Measurements from ENCODE around the gene POLK. TPM values are rescaled to one million over a fixed set of nuclear protein-coding genes. Genes with fewer than 3 reads are reported as not detected.

POLK gene
- total and polyA plus RNA-seq, 2 of the 8 experiments (the other 6 are each of a cell fraction or from before 2014, with no cell fraction given), result 2.0 to 9.0 TPM

GRCh38 chr5:75558981-75559632 lies 47.4 kb downstream of the POLK start:
- no peak overlapping the region for H4K91ac ChIP-seq (replicated peaks; ENCODE audit: insufficient read length, low read length)
- H3K4me3 ChIP-seq (ENCODE audit: extremely low read depth in 1 of 4, insufficient read depth in 2 of 4, low read depth in 3 of 4, low read length in 4 of 4), result no peak overlapping the region
- no peak overlapping the region for H3K18ac ChIP-seq (ENCODE audit: extremely low read depth, low read length)
- no peaks in the 10 kb centered on the region for H3K79me1 ChIP-seq (ENCODE audit: low read depth, low read length)
- H3K23ac ChIP-seq (ENCODE audit: insufficient read length), result no peak overlapping the region
- 81% methylated on average over 4 of the region's 4 CpGs; no CpG with 5 or more reads in 1 of the 2 experiments for WGBS, 2 experiments (ENCODE audit: extremely low coverage in 1 of 2, insufficient coverage in 1 of 2, insufficient read length in 1 of 2, insufficient replicate concordance in 2 of 2, low coverage in 1 of 2, low lambda C conversion rate in 2 of 2, missing lambda C conversion rate in 1 of 2)
- no peak overlapping the region for H3K56ac ChIP-seq (replicated peaks; ENCODE audit: insufficient read length, low read depth, low read length)
- H2AK5ac ChIP-seq (ENCODE audit: low read depth, low read length), result no peak overlapping the region
- no peaks in the 10 kb centered on the region for H3K27me3 ChIP-seq (replicated peaks in 1 of 4; ENCODE audit: control insufficient read depth in 3 of 4, extremely low read depth in 1 of 4, insufficient read depth in 3 of 4, low read length in 3 of 4)
- CTCF ChIA-PET (ENCODE audit: partially characterized antibody), result no interaction called here
- H2BK20ac ChIP-seq (ENCODE audit: low read length), result no peak overlapping the region
- POLR2A ChIA-PET (ENCODE audit: partially characterized antibody), result no interaction called here
- H2BK120ac ChIP-seq (replicated peaks; ENCODE audit: low read depth, low read length), result no peak overlapping the region
- no peak overlapping the region for H3K4me2 ChIP-seq (ENCODE audit: insufficient read depth in 1 of 2, low read depth in 2 of 2, low read length in 2 of 2)
- H3K23me2 ChIP-seq (ENCODE audit: low read depth, low read length), result no peaks in the 10 kb centered on the region
- H2BK12ac ChIP-seq (ENCODE audit: low read depth, low read length), result no peak overlapping the region
- no peaks in the 10 kb centered on the region for H4K20me1 ChIP-seq (replicated peaks in 1 of 2; ENCODE audit: control insufficient read depth in 1 of 2, insufficient read depth in 2 of 2, low read length in 2 of 2)
- H4K8ac ChIP-seq (ENCODE audit: extremely low read depth, insufficient read depth, low read length), result no peak overlapping the region
- H3K27ac ChIP-seq (ENCODE audit: low read depth, low read length), result no peak overlapping the region
- no peaks in the 10 kb centered on the region for H3K4me1 ChIP-seq (replicated peaks in 1 of 4; ENCODE audit: control insufficient read depth in 3 of 4, insufficient read depth in 4 of 4, low read length in 3 of 4)
- no peak overlapping the region for H2BK5ac ChIP-seq (ENCODE audit: low read depth, low read length)
- no peak overlapping the region for H2BK15ac ChIP-seq (ENCODE audit: low read length)
- H3K4ac ChIP-seq (replicated peaks; ENCODE audit: insufficient read length, low read depth, low read length), result no peak overlapping the region
- no peaks in the 10 kb centered on the region for H3K9me3 ChIP-seq (ENCODE audit: insufficient read depth in 2 of 2, low read depth in 1 of 2, low read length in 1 of 2)
- DNase-seq (ENCODE audit: low read depth in 1 of 2, low spot score in 2 of 2) (no peak), FAIRE-seq (no peak)
- no peaks in the 10 kb centered on the region for H3K79me2 ChIP-seq (ENCODE audit: control insufficient read depth in 1 of 2, insufficient read depth in 2 of 2, low read length in 2 of 2)
- no peak overlapping the region for H3K14ac ChIP-seq (ENCODE audit: insufficient read length)
- no peak overlapping the region for H4K5ac ChIP-seq (ENCODE audit: insufficient read length, low read depth, low read length)
- no peak overlapping the region for H3K9ac ChIP-seq (replicated peaks in 1 of 4; ENCODE audit: extremely low read depth in 1 of 4, low read depth in 3 of 4, low read length in 3 of 4)
- no peak overlapping the region for H2AFZ ChIP-seq (ENCODE audit: low read length)
- H3K36me3 ChIP-seq (ENCODE audit: control insufficient read depth in 2 of 4, insufficient read depth in 4 of 4, low read length in 3 of 4), result no peaks in the 10 kb centered on the region
- TF ChIP-seq CBX5 (IDR thresholded peaks at IDR 0.05; ENCODE audit: low read depth, low read length) (no peak), EZH2 (IDR thresholded peaks at IDR 0.05; ENCODE audit: low read depth, low read length, severe bottlenecking) (no peak), BRCA1 (IDR thresholded peaks at IDR 0.05; ENCODE audit: low read depth, low read length) (no peak), SIX5 (IDR thresholded peaks at IDR 0.05; ENCODE audit: low read depth, low read length) (no peak), NANOG (IDR thresholded peaks at IDR 0.05; ENCODE audit: insufficient read depth, low read depth, low read length, poor library complexity, severe bottlenecking) (no peak), SP2 (IDR thresholded peaks at IDR 0.05; ENCODE audit: low read length) (no peak), CTBP2 (IDR thresholded peaks at IDR 0.05; ENCODE audit: borderline replicate concordance, insufficient read depth, insufficient read length, low read length) (no peak), RAD21 (IDR thresholded peaks at IDR 0.05 in 1 of 2, conservative IDR thresholded peaks at IDR 0.05 in 1 of 2; ENCODE audit: low read depth in 2 of 2, low read length in 2 of 2) (no peak), KDM1A (IDR thresholded peaks at IDR 0.05; ENCODE audit: borderline replicate concordance, low read length) (no peak), TAF7 (optimal IDR thresholded peaks at IDR 0.05; ENCODE audit: borderline replicate concordance, low read depth, low read length) (no peak)
- TF ChIP-seq, protein P1, sequence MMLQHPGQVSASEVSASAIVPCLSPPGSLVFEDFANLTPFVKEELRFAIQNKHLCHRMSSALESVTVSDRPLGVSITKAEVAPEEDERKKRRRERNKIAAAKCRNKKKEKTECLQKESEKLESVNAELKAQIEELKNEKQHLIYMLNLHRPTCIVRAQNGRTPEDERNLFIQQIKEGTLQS (IDR thresholded peaks at IDR 0.05; ENCODE audit: insufficient read depth, low read depth, low read length), result no peak
